GM21825 (cell line): ENCODE results near the gene IGF1R.
"Not testable (repeated sequence)": the region's sequence is repeated elsewhere in the genome, so short reads cannot be mapped to it uniquely, and the experiment has no call there.

Experiments used
- ATAC-seq: cut with Tn5 transposase; IDR thresholded peaks from one replicate; pipeline ENCODE4 v1.9.1; 2021; ENCODE audit warnings: mild to moderate bottlenecking, moderate library complexity; ENCODE audit not compliant: unreplicated experiment

IGF1R gene

DNA sequence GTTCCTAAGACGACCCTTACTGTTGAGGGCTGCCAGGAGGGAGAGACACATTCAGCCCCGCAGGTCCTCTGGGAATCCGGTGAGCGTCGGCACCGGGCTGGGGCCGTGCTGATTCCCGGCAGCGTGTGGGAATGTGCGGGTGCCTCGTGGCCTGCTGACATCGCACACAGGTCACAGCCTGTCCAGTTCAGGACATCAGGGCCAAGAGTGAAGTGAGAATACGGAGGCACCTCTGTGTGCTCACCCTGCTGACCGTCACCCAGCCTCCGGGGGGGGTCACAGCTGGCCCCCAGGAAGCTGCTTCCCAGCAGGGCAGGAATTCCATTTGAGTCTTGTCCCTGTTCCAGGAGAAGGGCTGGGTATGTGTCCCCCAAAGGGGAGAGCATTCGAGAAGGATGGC is 305.6 kb downstream of the IGF1R start:
- no peak for ATAC-seq

DNA sequence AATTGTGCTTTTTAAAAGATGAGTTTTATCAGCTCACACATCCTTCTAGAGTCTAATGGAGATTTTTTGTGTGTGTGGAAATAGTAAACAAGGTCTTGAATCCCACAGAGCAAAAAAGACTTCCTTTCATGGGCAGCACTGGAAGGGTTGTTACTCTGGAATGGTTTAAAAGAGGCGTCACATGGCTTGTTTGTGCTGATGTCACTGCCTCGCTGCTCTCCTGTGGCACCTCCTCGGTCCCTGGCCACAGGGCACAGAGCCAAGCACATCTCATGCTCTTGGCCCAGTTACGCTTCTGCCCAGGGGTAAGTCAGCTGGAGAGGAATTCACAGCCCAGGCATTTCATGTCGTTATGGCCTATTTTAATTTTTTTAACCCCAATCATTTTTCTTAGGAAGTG is 306.1 kb downstream of the IGF1R start:
- no peak for ATAC-seq

DNA sequence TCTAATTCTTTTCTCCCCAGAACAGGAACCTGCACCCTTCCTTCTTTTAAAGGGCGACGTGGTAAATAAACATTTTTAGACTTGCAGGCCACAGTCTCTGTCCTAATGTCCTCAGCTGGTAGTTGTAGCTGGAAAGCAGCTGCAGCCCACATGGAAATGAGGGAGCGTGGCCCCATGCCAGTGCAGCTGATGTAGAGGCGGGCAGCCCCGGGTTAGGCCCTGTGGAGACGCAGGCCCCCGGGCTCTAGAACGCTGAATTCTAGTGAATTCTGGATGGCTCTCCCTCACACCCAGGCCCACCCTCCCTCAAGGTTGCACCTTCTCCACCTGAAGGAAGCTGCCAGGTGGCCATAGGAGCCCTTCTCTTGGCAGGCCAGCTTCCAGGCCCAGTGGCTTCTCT is 307.0 kb downstream of the IGF1R start:
- no peak for ATAC-seq

DNA sequence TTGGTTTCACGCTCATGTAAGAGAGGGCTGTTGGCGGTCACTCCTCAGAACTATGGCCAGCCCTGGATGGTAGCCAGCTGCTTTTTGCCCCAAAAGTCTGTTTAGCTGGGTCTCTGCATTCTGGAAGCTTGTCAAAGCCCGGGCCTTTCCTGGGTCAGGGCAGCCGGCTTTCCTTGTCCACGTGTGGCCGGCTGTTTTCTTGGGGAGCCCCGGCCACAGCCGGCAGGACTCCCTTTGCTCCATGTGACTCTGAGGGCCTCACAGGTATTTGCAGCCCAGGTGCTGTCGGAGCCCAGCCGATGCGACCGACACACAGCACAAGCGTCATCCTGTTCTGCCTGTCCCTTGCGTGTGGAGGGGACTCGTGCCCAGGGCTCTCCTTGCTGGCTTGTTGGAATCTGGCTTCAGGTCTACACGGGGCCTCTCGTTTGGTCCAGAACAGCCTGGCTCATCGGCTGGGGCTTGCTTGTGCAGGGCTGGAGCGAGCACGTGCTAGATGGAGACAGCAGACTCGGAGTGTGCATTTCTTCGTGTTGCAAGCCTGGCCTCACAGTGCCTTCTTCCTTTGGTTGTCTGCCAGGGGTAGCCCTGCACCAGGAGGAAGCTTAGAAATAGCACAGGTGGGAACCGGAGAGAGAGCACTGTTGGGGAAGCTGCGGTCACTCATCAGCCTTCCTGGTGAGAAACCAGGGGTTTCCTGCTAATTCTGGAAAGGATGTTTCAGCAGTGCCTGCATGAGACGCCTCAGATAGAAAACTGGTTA is 307.8 kb downstream of the IGF1R start:
- ATAC-seq = no peak

DNA sequence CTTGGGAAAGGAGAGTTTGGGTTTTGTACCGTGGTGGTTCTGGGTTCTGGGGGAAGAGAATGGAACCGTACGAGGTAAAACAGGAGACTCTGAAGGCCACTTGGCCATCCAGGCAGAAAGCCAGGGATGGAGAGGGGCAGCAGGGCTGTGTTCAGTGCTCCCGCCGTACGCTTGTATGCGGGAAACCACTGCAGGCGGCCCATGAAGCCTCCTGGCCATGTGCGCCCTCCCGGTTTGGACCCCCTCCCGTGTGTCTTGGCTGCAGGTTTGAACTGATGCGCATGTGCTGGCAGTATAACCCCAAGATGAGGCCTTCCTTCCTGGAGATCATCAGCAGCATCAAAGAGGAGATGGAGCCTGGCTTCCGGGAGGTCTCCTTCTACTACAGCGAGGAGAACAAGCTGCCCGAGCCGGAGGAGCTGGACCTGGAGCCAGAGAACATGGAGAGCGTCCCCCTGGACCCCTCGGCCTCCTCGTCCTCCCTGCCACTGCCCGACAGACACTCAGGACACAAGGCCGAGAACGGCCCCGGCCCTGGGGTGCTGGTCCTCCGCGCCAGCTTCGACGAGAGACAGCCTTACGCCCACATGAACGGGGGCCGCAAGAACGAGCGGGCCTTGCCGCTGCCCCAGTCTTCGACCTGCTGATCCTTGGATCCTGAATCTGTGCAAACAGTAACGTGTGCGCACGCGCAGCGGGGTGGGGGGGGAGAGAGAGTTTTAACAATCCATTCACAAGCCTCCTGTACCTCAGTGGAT is 308.6 kb downstream of the IGF1R start:
- ATAC-seq = no peak

DNA sequence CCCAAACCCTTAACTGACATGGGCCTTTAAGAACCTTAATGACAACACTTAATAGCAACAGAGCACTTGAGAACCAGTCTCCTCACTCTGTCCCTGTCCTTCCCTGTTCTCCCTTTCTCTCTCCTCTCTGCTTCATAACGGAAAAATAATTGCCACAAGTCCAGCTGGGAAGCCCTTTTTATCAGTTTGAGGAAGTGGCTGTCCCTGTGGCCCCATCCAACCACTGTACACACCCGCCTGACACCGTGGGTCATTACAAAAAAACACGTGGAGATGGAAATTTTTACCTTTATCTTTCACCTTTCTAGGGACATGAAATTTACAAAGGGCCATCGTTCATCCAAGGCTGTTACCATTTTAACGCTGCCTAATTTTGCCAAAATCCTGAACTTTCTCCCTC is 309.3 kb downstream of the IGF1R start:
- ATAC-seq = no peak

DNA sequence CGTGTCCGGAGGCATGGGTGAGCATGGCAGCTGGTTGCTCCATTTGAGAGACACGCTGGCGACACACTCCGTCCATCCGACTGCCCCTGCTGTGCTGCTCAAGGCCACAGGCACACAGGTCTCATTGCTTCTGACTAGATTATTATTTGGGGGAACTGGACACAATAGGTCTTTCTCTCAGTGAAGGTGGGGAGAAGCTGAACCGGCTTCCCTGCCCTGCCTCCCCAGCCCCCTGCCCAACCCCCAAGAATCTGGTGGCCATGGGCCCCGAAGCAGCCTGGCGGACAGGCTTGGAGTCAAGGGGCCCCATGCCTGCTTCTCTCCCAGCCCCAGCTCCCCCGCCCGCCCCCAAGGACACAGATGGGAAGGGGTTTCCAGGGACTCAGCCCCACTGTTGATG is 309.7 kb downstream of the IGF1R start:
- ATAC-seq = no peak

DNA sequence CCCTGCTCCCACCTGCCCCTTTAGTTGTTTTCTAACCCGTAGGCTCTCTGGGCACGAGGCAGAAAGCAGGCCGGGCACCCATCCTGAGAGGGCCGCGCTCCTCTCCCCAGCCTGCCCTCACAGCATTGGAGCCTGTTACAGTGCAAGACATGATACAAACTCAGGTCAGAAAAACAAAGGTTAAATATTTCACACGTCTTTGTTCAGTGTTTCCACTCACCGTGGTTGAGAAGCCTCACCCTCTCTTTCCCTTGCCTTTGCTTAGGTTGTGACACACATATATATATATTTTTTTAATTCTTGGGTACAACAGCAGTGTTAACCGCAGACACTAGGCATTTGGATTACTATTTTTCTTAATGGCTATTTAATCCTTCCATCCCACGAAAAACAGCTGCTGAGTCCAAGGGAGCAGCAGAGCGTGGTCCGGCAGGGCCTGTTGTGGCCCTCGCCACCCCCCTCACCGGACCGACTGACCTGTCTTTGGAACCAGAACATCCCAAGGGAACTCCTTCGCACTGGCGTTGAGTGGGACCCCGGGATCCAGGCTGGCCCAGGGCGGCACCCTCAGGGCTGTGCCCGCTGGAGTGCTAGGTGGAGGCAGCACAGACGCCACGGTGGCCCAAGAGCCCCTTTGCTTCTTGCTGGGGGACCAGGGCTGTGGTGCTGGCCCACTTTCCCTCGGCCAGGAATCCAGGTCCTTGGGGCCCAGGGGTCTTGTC is 310.7 kb downstream of the IGF1R start:
- ATAC-seq = no peak

DNA sequence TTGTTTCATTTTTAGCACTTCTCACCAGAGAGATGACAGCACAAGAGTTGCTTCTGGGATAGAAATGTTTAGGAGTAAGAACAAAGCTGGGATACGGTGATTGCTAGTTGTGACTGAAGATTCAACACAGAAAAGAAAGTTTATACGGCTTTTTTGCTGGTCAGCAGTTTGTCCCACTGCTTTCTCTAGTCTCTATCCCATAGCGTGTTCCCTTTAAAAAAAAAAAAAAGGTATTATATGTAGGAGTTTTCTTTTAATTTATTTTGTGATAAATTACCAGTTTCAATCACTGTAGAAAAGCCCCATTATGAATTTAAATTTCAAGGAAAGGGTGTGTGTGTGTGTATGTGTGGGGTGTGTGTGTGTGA is 311.3 kb downstream of the IGF1R start:
- no peak for ATAC-seq

DNA sequence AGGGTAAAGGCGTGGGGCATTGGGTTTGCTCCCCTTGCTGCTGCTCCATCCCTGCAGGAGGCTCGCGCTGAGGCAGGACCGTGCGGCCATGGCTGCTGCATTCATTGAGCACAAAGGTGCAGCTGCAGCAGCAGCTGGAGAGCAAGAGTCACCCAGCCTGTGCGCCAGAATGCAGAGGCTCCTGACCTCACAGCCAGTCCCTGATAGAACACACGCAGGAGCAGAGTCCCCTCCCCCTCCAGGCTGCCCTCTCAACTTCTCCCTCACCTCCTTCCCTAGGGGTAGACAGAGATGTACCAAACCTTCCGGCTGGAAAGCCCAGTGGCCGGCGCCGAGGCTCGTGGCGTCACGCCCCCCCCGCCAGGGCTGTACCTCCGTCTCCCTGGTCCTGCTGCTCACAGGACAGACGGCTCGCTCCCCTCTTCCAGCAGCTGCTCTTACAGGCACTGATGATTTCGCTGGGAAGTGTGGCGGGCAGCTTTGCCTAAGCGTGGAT is 312.3 kb downstream of the IGF1R start:
- no peak for ATAC-seq

DNA sequence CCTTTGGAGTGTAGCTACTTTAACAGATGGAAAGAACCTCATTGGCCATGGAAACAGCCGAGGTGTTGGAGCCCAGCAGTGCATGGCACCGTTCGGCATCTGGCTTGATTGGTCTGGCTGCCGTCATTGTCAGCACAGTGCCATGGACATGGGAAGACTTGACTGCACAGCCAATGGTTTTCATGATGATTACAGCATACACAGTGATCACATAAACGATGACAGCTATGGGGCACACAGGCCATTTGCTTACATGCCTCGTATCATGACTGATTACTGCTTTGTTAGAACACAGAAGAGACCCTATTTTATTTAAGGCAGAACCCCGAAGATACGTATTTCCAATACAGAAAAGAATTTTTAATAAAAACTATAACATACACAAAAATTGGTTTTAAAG is 315.1 kb downstream of the IGF1R start:
- no peak for ATAC-seq

DNA sequence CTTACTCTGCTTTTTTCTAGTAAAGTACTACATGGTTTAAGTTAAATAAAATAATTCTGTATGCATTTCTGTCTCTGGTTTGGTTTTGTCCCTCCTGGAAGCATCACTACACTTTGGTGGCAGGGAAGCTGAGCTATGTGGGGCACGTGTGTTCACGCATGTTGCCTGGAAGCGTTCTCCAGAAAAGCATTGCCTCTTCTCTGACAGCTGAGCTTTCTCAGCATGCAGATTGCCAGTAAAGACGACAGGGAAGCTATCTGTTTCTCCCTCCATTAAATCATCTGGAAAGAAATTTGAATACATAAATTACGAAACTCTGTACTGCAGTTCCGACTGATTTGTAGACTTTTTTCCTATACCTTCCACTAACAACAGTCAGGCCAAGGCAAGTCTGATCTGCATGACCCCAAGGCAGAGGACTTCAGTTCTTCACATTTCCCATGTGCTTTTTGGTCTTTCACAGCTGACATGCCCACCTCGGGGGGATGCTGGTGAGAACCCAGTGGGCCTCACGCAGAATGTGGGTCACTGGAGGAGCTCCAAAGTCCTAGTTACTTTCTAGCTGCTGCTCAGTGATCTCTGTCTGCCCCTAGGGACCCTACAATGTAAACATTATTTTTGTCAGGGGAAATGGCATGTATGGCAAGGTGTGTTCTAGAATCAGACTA is 316.3 kb downstream of the IGF1R start:
- ATAC-seq = no peak

DNA sequence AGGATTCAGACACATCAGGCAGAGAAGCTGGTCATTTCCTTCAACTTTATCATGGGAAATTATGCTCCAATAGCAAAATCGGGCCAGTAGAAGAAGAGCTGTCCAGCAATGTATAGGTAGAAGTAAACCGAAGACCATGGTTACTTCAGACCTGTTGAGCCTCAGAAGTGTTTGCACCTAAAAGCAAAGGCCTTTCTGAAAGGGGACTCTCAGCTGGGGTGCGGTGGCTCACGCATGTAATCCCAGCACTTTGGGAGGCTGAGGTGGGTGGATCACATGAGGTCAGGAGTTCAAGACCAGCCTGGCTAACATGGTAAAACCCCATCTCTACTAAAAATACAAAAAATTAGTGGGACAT is 316.8 kb downstream of the IGF1R start:
- not testable (repeated sequence) for ATAC-seq

DNA sequence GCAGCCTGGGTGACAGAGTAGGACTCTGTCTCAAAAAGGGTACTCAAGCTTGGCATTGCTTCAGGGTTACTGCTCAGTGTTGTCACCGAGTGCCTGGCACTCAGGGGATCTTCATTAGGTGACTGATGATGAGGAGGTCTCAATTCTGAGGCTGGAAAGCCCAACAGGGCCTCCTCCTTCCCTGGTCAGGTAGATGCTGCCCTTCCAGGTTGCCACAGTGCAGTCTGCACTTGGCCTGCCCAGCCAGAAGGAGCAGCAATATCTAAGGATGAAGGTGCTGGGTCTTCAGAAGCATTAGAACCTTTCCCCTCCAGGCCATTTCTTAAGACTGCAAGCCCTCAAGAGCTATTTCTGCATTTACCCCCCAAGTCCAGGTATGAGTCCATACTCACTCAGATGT is 317.3 kb downstream of the IGF1R start:
- no peak for ATAC-seq

DNA sequence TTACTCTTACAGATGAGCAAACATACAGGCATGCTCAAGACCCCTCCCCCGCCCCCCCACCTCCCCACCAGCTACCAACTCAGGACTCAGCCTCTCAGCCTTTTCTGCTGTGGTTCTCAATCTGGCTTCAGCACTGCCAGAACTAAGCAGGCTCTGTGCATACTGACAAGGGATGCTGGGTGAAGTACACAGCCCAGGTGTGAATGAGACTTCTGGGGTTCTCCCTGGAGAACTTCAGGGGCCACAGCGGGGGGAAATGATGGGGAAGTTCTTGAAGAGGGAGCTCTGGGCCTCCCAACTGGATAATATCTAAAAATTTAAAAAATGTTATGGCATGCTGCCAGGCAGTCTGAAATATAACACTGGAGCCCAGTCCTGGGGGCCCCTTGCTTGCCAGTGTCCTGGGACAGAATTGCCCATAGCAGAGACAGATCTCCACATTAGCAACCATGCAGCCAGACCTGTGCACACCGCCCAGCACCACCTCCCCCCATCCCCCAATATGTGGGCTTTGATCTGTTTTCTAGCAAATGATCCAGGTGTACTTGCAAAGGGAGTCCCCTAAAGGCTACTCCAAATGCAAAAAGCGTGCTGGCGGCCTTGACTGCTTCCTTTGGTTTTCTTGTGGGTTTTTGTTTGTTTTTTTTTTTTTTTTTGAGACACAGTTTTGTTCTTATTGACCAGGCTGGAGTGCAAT is 317.9 kb downstream of the IGF1R start:
- ATAC-seq = no peak

DNA sequence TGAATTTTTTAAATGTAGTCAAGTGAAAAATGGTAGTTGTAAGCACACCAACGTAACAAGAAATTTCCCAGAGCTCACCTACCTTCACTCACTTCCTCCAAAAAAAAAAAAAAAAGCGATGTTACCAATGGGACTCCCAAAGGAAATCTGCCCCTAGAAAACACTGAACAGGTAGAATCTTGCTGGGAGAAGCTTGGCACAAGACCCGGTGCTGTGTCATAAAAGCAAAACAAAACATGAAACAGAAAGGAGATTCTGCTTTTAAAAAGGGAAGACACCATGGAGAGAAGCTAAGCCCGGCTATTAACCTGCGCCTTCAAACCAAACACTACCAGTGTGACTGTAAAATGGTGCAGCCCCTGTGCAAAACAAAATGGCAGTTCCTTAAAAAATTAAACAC is 318.8 kb downstream of the IGF1R start:
- no peak for ATAC-seq

DNA sequence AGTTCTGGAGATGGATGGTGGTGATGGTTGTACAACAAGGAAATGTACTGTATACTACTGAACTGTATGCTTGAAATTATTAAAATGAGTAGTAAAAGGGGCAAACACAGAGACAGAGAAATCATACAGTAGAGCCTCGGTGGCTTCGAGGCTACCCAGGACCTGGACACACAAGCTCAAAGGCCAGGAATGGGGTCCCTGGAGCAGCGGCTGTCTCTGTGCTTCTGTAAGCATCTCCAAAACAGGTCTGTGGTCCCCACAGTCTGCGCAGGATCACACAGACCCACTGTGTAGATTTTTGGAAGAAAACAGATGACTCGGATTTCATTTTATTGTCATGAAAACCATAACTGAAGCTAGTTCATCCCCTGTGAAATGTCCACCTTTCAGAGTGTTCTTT is 319.6 kb downstream of the IGF1R start:
- no peak for ATAC-seq

DNA sequence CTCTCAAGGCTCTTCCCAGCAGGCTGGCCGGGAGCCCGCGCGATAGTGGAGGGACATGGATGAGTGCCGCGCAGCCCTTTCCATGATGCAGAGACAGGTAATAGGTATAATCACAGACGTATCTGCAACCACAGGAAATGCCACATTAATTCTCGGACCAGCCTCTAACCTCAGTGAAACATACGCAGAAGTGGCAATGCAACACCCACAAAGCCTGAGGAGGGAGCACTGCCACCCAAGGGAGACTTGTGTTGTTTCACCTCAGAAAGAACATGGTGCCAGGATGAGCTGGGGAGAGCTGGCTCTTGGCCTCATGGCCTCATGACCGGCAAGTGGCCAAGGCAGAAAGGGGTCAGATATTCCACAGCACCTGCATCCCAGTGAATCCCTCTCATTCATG is 320.2 kb downstream of the IGF1R start:
- ATAC-seq = no peak

DNA sequence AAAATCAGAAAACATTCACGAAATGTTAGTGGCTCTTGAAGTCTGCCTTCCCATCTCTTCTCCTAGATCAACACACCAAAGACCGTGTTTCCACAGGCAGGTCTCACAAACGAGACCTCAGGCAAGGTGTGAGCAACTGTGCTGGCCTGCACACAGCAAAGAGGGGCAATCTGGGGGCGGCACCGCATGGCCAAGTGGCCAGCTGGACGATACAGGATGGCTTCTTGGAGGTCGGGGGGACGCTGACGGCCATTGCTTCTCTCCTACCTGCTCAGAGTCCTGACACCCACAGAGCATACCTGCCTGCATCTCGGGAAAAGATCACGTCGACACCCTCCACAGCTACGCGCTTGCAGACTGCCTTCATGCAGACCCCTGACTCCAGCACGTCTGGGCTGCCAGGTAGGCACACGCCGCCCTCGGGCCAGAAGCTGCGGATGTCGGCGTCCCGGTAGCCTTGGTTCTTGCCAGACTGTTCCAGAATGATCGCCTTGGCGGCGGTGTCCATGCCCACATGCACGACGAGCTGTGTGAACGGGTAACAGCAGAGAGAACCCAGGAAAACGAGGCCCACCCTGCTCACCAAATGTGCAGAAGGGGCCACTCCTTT is 320.9 kb downstream of the IGF1R start:
- no peak for ATAC-seq

DNA sequence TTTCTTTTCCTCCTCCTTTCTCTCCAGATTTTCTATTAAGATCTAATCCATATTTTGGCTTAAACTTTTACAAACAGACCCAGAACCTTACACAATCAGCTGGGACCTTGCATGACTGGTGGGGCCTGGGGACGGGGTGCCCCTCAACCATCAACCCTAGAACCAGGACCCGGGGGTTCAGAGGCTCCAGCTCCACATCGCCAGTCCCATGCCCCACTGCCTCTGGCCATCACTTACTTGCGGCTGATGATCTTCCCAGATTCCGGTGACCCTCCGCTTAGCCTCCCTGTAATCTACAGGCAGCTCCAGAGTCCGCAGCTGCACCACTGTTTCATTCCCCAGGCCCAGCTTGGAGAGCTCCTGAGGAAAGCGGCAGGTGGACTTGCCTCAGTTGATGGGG is 322.5 kb downstream of the IGF1R start:
- no peak for ATAC-seq
